ENCODE data around the gene PLCH2.

PLCH2 gene

GRCh38 chr1:2535981-2536380 is 59.9 kb downstream of the PLCH2 start:
- TF ChIP-seq CTCF (conservative IDR thresholded peaks at IDR 0.05; ENCODE audit: low read depth, low read length), result no peak
- no peak for DNase-seq (ENCODE audit: low read depth)
- no peak overlapping the region for H3K4me3 ChIP-seq (ENCODE audit: low read length)

- no peak for TF ChIP-seq CTCF (conservative IDR thresholded peaks at IDR 0.05; ENCODE audit: low read depth, low read length)
- no peak for DNase-seq (ENCODE audit: low read depth)
- H3K4me3 ChIP-seq (ENCODE audit: low read length), result no peak overlapping the region
Observed at GRCh38 chr1:2537784-2538115, 61.7 kb downstream of the PLCH2 start.

GRCh38 chr1:2538376-2538775 is 62.3 kb downstream of the PLCH2 start:
- no peak for TF ChIP-seq CTCF (conservative IDR thresholded peaks at IDR 0.05; ENCODE audit: low read depth, low read length)
- no peak for DNase-seq (ENCODE audit: low read depth)
- no peak overlapping the region for H3K4me3 ChIP-seq (ENCODE audit: low read length)

- TF ChIP-seq CTCF (conservative IDR thresholded peaks at IDR 0.05; ENCODE audit: low read depth, low read length), result no peak
- no peak for DNase-seq (ENCODE audit: low read depth)
- no peak overlapping the region for H3K4me3 ChIP-seq (ENCODE audit: low read length)
Observed at GRCh38 chr1:2538872-2539271, 62.8 kb downstream of the PLCH2 start.

GRCh38 chr1:2539312-2539907 is 63.3 kb downstream of the PLCH2 start:
- DNase-seq (ENCODE audit: low read depth), result no peak
- TF ChIP-seq CTCF (conservative IDR thresholded peaks at IDR 0.05; ENCODE audit: low read depth, low read length), result peak; percentile 47
- H3K4me3 ChIP-seq (ENCODE audit: low read length), result no peak overlapping the region

GRCh38 chr1:2540816-2541492 is 64.9 kb downstream of the PLCH2 start:
- H3K4me3 ChIP-seq (ENCODE audit: low read length), result no peak overlapping the region
- TF ChIP-seq CTCF (conservative IDR thresholded peaks at IDR 0.05; ENCODE audit: low read depth, low read length), result no peak
- no peak for DNase-seq (ENCODE audit: low read depth)

- H3K4me3 ChIP-seq (ENCODE audit: low read length), result no peak overlapping the region
- DNase-seq (ENCODE audit: low read depth), result no peak
- no peak for TF ChIP-seq CTCF (conservative IDR thresholded peaks at IDR 0.05; ENCODE audit: low read depth, low read length)
Observed at GRCh38 chr1:2541619-2542245, 65.6 kb downstream of the PLCH2 start.
